ENCODE data around the gene CSPG5.

Gene CSPG5

GRCh38 chr3:47533996-47534454 lies 44.6 kb downstream of the CSPG5 start:
- no peak overlapping the region for H3K27ac Mint-ChIP-seq
- no peaks in the 10 kb centered on the region for H3K9me3 Mint-ChIP-seq
- peaks cover 4% of the 10 kb centered on the region for H3K27me3 Mint-ChIP-seq
- H3K4me1 Mint-ChIP-seq, result no peaks in the 10 kb centered on the region
- H3K4me3 Mint-ChIP-seq, result no peak overlapping the region
- no peaks in the 10 kb centered on the region for H3K36me3 Mint-ChIP-seq

GRCh38 chr3:47533481-47533880 lies 45.2 kb downstream of the CSPG5 start:
- no peaks in the 10 kb centered on the region for H3K4me1 Mint-ChIP-seq
- H3K27ac Mint-ChIP-seq, result no peak overlapping the region
- H3K4me3 Mint-ChIP-seq, result no peak overlapping the region
- no peaks in the 10 kb centered on the region for H3K36me3 Mint-ChIP-seq
- no peaks in the 10 kb centered on the region for H3K9me3 Mint-ChIP-seq
- no peaks in the 10 kb centered on the region for H3K27me3 Mint-ChIP-seq

DNA sequence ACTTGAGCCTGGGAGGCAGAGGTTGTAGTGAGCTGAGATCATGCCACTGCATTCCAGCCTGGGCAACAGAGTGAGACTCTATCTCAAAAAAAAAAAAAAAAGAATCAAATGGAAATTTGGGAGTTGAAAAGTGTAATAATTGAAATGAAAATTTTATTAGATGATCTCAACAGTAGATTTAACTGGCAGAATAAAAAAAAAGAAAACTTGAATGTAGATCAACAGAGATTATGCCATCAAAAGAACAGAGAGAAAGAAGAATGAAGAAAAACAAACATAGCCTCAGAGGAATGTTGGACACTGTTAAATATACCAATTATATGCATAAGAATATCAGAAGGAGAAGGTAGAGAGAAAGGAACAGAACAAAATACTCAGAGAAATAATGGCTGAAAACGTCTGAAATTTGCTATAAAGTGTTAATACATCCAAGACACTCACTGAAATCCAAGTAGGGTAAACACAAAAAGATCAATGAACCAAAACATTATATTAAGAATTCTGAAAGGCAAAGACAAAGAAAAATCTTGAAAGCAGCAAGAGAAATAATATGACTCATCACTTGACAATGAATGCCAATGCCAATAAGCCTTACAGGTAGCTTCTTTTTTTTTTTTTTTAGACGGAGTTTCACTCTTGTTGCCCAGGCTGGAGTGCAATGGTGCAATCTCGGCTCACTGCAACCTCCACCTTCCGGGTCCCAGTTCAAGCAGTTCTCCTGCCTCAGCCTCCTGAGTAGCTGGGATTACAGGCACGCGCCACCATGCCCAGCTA lies 50.5 kb downstream of the CSPG5 start:
- H3K27me3 Mint-ChIP-seq, result no peaks in the 10 kb centered on the region
- H3K4me1 Mint-ChIP-seq, result no peaks in the 10 kb centered on the region
- H3K27ac Mint-ChIP-seq, result no peak overlapping the region
- H3K36me3 Mint-ChIP-seq, result peaks cover 3% of the 10 kb centered on the region
- no peak overlapping the region for H3K4me3 Mint-ChIP-seq
- H3K9me3 Mint-ChIP-seq, result no peaks in the 10 kb centered on the region

- no peaks in the 10 kb centered on the region for H3K9me3 Mint-ChIP-seq
- no peaks in the 10 kb centered on the region for H3K27me3 Mint-ChIP-seq
- H3K4me3 Mint-ChIP-seq, result no peak overlapping the region
- no peaks in the 10 kb centered on the region for H3K4me1 Mint-ChIP-seq
- H3K27ac Mint-ChIP-seq, result no peak overlapping the region
- peaks cover 3% of the 10 kb centered on the region for H3K36me3 Mint-ChIP-seq
Measured at GRCh38 chr3:47525617-47526016, 53.0 kb downstream of the CSPG5 start.

DNA sequence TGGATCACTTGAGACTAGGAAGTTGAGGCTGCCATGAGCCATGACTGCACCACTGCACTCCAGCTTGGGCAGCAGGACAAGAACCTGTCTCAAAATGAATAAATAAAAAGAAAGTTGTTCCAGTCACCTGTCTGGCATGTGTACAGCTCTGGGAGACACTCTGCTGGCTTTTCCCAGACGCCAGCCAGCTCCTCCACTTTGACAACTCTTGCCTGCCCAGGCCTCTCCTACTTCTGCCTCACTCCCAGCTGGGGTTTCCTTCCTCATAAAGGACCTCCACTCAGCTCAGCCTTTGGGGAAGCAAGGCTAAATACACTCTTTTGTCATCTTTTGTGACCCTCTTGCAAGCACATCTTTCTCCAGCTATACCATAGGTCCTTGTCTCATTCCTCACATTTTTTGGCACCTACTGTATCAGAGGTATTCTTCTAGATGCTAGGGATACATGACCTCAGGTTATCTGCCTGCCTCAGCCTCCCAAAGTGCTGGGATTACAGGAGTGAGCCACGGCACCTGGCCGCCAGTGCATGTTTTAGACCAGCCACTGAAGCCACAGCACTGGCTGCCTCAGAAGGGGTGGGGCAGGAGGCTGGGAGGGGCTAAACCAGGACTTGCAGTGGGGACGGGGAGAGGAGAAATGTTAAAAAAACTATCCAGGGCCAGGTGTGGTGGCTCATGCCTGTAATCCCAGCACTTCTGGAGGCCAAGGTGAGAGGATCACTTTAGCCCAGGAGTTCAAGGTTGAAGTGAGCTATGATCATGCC lies 55.2 kb downstream of the CSPG5 start:
- Mint-ChIP-seq H3K27me3 (no peaks in the 10 kb centered on the region), H3K9me3 (no peaks in the 10 kb centered on the region), H3K4me3 (no peak overlapping the region), H3K27ac (no peak overlapping the region), H3K36me3 (peaks cover 3% of the 10 kb centered on the region), H3K4me1 (no peaks in the 10 kb centered on the region)

- Mint-ChIP-seq H3K4me3 (no peak overlapping the region), H3K9me3 (no peaks in the 10 kb centered on the region), H3K27ac (no peak overlapping the region), H3K36me3 (no peaks in the 10 kb centered on the region), H3K4me1 (no peaks in the 10 kb centered on the region), H3K27me3 (no peaks in the 10 kb centered on the region)
Measured at GRCh38 chr3:47522082-47522987, 56.3 kb downstream of the CSPG5 start.

GRCh38 chr3:47520756-47521155 lies 57.9 kb downstream of the CSPG5 start:
- H3K4me1 Mint-ChIP-seq, result peaks cover 1% of the 10 kb centered on the region
- no peaks in the 10 kb centered on the region for H3K27me3 Mint-ChIP-seq
- H3K9me3 Mint-ChIP-seq, result no peaks in the 10 kb centered on the region
- H3K27ac Mint-ChIP-seq, result no peak overlapping the region
- H3K36me3 Mint-ChIP-seq, result no peaks in the 10 kb centered on the region
- no peak overlapping the region for H3K4me3 Mint-ChIP-seq

DNA sequence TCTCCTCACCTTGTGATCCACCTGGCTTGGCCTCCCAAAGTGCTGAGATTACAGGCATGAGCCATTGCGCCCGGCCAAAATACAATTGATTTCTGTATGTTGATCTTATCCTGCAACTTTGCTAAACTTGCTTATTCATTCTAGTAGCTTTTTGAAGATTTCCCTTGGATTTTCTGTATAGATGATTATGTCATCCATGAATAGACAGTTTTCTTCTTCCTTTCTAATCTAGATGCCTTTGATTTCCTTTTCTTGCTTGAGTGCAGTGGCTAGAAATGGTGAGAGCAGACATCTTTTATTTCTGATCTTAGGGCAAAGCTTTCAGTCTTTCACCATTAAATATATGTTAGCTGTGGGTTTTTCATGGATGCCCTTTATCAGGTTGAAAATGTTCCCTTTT lies 60.7 kb downstream of the CSPG5 start:
- H3K4me3 Mint-ChIP-seq, result no peak overlapping the region
- no peaks in the 10 kb centered on the region for H3K9me3 Mint-ChIP-seq

GRCh38 chr3:47515864-47516319 lies 62.8 kb downstream of the CSPG5 start:
- no peaks in the 10 kb centered on the region for H3K27me3 Mint-ChIP-seq
- H3K4me1 Mint-ChIP-seq, result peaks cover 19% of the 10 kb centered on the region
- H3K9me3 Mint-ChIP-seq, result no peaks in the 10 kb centered on the region
- no peaks in the 10 kb centered on the region for H3K36me3 Mint-ChIP-seq
- H3K27ac Mint-ChIP-seq, result peak overlapping the region; percentile 69
- no peak overlapping the region for H3K4me3 Mint-ChIP-seq

More for the DNA sequence above, 60.7 kb downstream of the CSPG5 start:
- H3K27ac Mint-ChIP-seq, result no peak overlapping the region
- no peaks in the 10 kb centered on the region for H3K36me3 Mint-ChIP-seq
- H3K27me3 Mint-ChIP-seq, result no peaks in the 10 kb centered on the region
- H3K4me1 Mint-ChIP-seq, result peaks cover 7% of the 10 kb centered on the region

DNA sequence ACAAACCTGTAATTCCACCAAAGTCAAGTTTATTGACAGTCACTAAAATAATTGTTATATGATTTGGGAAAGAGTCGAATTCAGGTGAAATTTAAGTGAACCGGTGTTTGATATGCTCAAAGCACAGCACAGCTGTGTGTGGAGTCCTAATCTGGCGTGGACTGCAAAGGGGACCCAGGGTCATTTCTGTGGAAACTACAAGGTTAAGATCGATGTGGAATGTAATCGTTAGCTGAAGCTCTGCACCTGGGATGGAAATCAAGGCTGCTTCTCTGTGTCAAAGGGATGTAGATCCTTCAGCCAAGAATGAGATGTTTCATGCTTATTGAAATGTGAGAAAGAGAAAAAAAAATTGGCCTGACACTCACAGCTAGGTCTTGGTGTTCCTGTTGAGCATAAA lies 63.6 kb downstream of the CSPG5 start:
- peaks cover 20% of the 10 kb centered on the region for H3K4me1 Mint-ChIP-seq
- peak overlapping the region; percentile 81 for H3K4me3 Mint-ChIP-seq
- H3K27me3 Mint-ChIP-seq, result no peaks in the 10 kb centered on the region
- no peaks in the 10 kb centered on the region for H3K9me3 Mint-ChIP-seq
- H3K36me3 Mint-ChIP-seq, result no peaks in the 10 kb centered on the region
- H3K27ac Mint-ChIP-seq, result peak overlapping the region; percentile 49

GRCh38 chr3:47513125-47513929 lies 65.3 kb downstream of the CSPG5 start, which contains the start of gene ELP6:
TSS of gene ELP6 (minus strand) at chr3:47513712. CDS start at chr3:47513590, 122 bp downstream.
- no peaks in the 10 kb centered on the region for H3K9me3 Mint-ChIP-seq
- H3K4me3 Mint-ChIP-seq, result peak within 1 kb of the TSS; percentile 97
- peaks cover 20% of the 10 kb centered on the region for H3K4me1 Mint-ChIP-seq
- H3K36me3 Mint-ChIP-seq, result no peaks in the 10 kb centered on the region
- no peaks in the 10 kb centered on the region for H3K27me3 Mint-ChIP-seq
- peak within 1 kb of the TSS; percentile 99 for H3K27ac Mint-ChIP-seq

DNA sequence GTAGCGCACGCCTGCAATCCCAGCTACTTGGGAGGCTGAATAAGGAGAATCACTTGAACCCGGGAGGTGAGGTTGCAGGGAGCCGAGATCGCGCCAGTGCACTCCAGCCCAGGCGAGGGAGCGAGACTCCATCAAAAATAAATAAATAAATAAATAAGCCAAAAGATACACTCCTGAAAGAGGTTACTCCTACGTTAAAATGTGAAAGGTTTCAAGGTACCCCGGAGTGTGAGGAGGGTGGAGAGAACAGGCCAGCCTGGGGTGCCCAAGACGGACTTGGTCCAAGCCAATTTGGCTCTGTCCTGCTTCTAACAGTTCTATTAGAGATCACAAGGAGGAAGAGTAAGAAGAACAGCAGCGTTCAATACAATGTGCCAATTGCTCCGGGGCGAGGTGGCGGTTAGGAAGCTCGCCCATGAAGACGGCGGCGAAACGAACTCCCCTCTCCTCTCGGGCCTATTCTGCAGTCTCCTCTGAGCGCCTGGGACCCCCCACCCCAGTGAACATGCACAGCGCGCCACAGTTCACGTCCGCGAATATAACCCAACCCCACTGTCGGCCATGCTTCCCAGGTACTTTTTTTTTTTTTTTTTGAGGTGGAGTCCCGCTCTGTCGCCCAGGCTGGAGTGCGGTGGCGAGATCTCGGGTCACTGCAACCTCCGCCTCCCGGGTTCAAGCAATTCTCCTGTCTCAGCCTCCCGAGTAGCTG lies 66.1 kb downstream of the CSPG5 start:
- H3K27ac Mint-ChIP-seq, result peak overlapping the region; percentile 99
- H3K36me3 Mint-ChIP-seq, result peaks cover 2% of the 10 kb centered on the region
- H3K4me3 Mint-ChIP-seq, result peak overlapping the region; percentile 97
- peaks cover 20% of the 10 kb centered on the region for H3K4me1 Mint-ChIP-seq
- H3K9me3 Mint-ChIP-seq, result no peaks in the 10 kb centered on the region
- H3K27me3 Mint-ChIP-seq, result no peaks in the 10 kb centered on the region
